H1 (cell line): ENCODE data around the gene NR2C2. TPM values are rescaled to one million over a fixed set of nuclear protein-coding genes. Genes with fewer than 3 reads are reported as not detected.

Source experiments
- CTCF ChIA-PET: fragments of 300-600 bp; sonication (Branson Sonifier 250); formaldehyde crosslinking; loops from one replicate; lab custom pipeline; 2021; ENCODE audit not compliant: partially characterized antibody; lab: Charles Lee
- POLR2A ChIA-PET: fragments of 300-600 bp; sonication (Branson Sonifier 250); formaldehyde crosslinking; loops from one replicate; lab custom pipeline; 2021; ENCODE audit warnings: inconsistent platforms; ENCODE audit not compliant: partially characterized antibody; lab: Charles Lee
- DNase-seq, 2 experiments: peaks; one replicate each; pipeline versions ENCODE4 v3.0.0 to v3.0.0-alpha.2; 2010 to 2022; ENCODE audit warnings: low spot score in 2 of 2, low read depth in 1 of 2, mixed read lengths in 1 of 2
- FAIRE-seq: peaks from 2 replicates; lab custom pipeline; 2011; peaks lifted over from hg19 to GRCh38; lab: Jason Lieb, UNC
- H2AFZ ChIP-seq: 2 replicates; pipeline ENCODE4 v1.8.1; 2012; ENCODE audit warnings: low read length, inconsistent platforms
- H2AK5ac ChIP-seq: 2 replicates; pipeline ENCODE4 v1.6.1; 2013; ENCODE audit warnings: low read depth, low read length
- H2BK120ac ChIP-seq: replicated peaks from 2 replicates; pipeline ENCODE3; 2013; ENCODE audit warnings: low read depth, low read length, inconsistent platforms
- H2BK12ac ChIP-seq: 2 replicates; pipeline ENCODE4 v1.6.1; 2013; ENCODE audit warnings: low read depth, low read length
- H2BK15ac ChIP-seq: 2 replicates; pipeline ENCODE4 v1.6.1; 2013; ENCODE audit warnings: low read length
- H2BK20ac ChIP-seq: 2 replicates; pipeline ENCODE4 v1.6.1; 2013; ENCODE audit warnings: low read length
- H2BK5ac ChIP-seq: 2 replicates; pipeline ENCODE4 v1.6.1; 2013; ENCODE audit warnings: low read depth, low read length
- H3K14ac ChIP-seq: 2 replicates; pipeline ENCODE4 v1.6.1; 2013; ENCODE audit warnings: inconsistent platforms; ENCODE audit not compliant: insufficient read length
- H3K18ac ChIP-seq: 2 replicates; pipeline ENCODE4 v1.6.1; 2013; ENCODE audit warnings: low read length; ENCODE audit errors: extremely low read depth
- H3K23ac ChIP-seq: 2 replicates; pipeline ENCODE4 v1.6.1; 2013; ENCODE audit warnings: inconsistent platforms; ENCODE audit not compliant: insufficient read length
- H3K23me2 ChIP-seq: 2 replicates; pipeline ENCODE4 v1.6.1; 2013; ENCODE audit warnings: low read depth, low read length
- H3K27ac ChIP-seq: 2 replicates; pipeline ENCODE4 v1.6.1; 2011; ENCODE audit warnings: low read depth, low read length, inconsistent platforms
- H3K27me3 ChIP-seq, 4 experiments: replicated peaks in 1 of 4; 1 replicate in 1 of 4; 2 replicates in 3 of 4; pipeline versions ENCODE4 v1.6.1 to v1.8.1; 2011 to 2013; ENCODE audit warnings: low read length in 3 of 4, mild to moderate bottlenecking in 3 of 4, inconsistent platforms in 2 of 4, mixed read lengths in 2 of 4, moderate library complexity in 1 of 4; ENCODE audit not compliant: control insufficient read depth in 3 of 4, insufficient read depth in 3 of 4; ENCODE audit errors: extremely low read depth in 1 of 4
- H3K36me3 ChIP-seq, 4 experiments: 2 replicates each; pipeline versions ENCODE4 v1.6.1 to v1.8.1; 2011 to 2013; ENCODE audit warnings: mild to moderate bottlenecking in 4 of 4, low read length in 3 of 4, moderate library complexity in 2 of 4, control low read depth in 1 of 4, inconsistent platforms in 1 of 4; ENCODE audit not compliant: insufficient read depth in 4 of 4, control insufficient read depth in 2 of 4
- H3K4ac ChIP-seq: replicated peaks from 2 replicates; pipeline ENCODE3; 2013; ENCODE audit warnings: low read length, low read depth, mixed read lengths, inconsistent platforms; ENCODE audit not compliant: insufficient read length
- H3K4me1 ChIP-seq, 4 experiments: replicated peaks in 1 of 4; 1 replicate in 1 of 4; 2 replicates in 3 of 4; pipeline versions ENCODE4 v1.6.1 to v1.8.1; 2011 to 2013; ENCODE audit warnings: low read length in 3 of 4, inconsistent platforms in 2 of 4, mixed read lengths in 1 of 4; ENCODE audit not compliant: insufficient read depth in 4 of 4, control insufficient read depth in 3 of 4
- H3K4me2 ChIP-seq, 2 experiments: 2 replicates each; pipeline versions ENCODE4 v1.6.1 to v1.8.1; 2011 to 2013; ENCODE audit warnings: low read depth in 2 of 2, low read length in 2 of 2, control low read depth in 1 of 2, inconsistent platforms in 1 of 2, mild to moderate bottlenecking in 1 of 2; ENCODE audit not compliant: insufficient read depth in 1 of 2
- H3K4me3 ChIP-seq, 4 experiments: fragments of 200-600, 300-600 bp in 1 of 4; sonication (generic), shearing (Covaris generic), sonication (Bioruptor Twin) in 1 of 4; 2 replicates each; pipeline versions ENCODE4 v1.5.1 to v1.8.1; 2011 to 2016; ENCODE audit warnings: low read length in 4 of 4, low read depth in 3 of 4, control low read depth in 2 of 4, inconsistent platforms in 2 of 4, mild to moderate bottlenecking in 2 of 4, mixed read lengths in 1 of 4, moderate library complexity in 1 of 4; ENCODE audit not compliant: insufficient read depth in 2 of 4; ENCODE audit errors: extremely low read depth in 1 of 4
- H3K56ac ChIP-seq: replicated peaks from 2 replicates; pipeline ENCODE3; 2013; ENCODE audit warnings: low read depth, mild to moderate bottlenecking, mixed read lengths, low read length, inconsistent platforms; ENCODE audit not compliant: insufficient read length
- H3K79me1 ChIP-seq: 2 replicates; pipeline ENCODE4 v1.6.1; 2013; ENCODE audit warnings: low read depth, low read length, control low read depth
- H3K79me2 ChIP-seq, 2 experiments: 2 replicates each; pipeline versions ENCODE4 v1.6.1 to v1.8.1; 2012 to 2013; ENCODE audit warnings: low read length in 2 of 2, mild to moderate bottlenecking in 2 of 2, inconsistent platforms in 1 of 2; ENCODE audit not compliant: insufficient read depth in 2 of 2, control insufficient read depth in 1 of 2
- H3K9ac ChIP-seq, 4 experiments: replicated peaks in 1 of 4; 1 replicate in 1 of 4; 2 replicates in 3 of 4; pipeline versions ENCODE4 v1.6.1 to v1.8.1; 2011 to 2013; ENCODE audit warnings: low read depth in 3 of 4, low read length in 3 of 4, control low read depth in 2 of 4, mild to moderate bottlenecking in 2 of 4, moderate library complexity in 2 of 4, inconsistent platforms in 1 of 4; ENCODE audit errors: extremely low read depth in 1 of 4
- H3K9me3 ChIP-seq, 2 experiments: 2 replicates each; pipeline versions ENCODE4 v1.6.1 to v1.8.1; 2012 to 2013; ENCODE audit warnings: mild to moderate bottlenecking in 2 of 2, moderate library complexity in 2 of 2, control low read depth in 1 of 2, inconsistent platforms in 1 of 2, low read depth in 1 of 2, low read length in 1 of 2, mixed read lengths in 1 of 2; ENCODE audit not compliant: insufficient read depth in 2 of 2
- H4K20me1 ChIP-seq, 2 experiments: replicated peaks in 1 of 2; 2 replicates each; pipeline versions ENCODE3 to v1.8.1; 2011 to 2013; ENCODE audit warnings: inconsistent platforms in 2 of 2, low read length in 2 of 2, mild to moderate bottlenecking in 1 of 2; ENCODE audit not compliant: insufficient read depth in 2 of 2, control insufficient read depth in 1 of 2
- H4K5ac ChIP-seq: 2 replicates; pipeline ENCODE4 v1.6.1; 2013; ENCODE audit warnings: low read length, low read depth, mixed read lengths, inconsistent platforms; ENCODE audit not compliant: insufficient read length
- H4K8ac ChIP-seq: 2 replicates; pipeline ENCODE4 v1.8.0; 2013; ENCODE audit warnings: mild to moderate bottlenecking, moderate library complexity, low read length, inconsistent platforms; ENCODE audit not compliant: insufficient read depth; ENCODE audit errors: extremely low read depth
- H4K91ac ChIP-seq: replicated peaks from 2 replicates; pipeline ENCODE3; 2013; ENCODE audit warnings: low read length, mixed read lengths, inconsistent platforms; ENCODE audit not compliant: insufficient read length
- EP300 ChIP-seq, 2 experiments: IDR thresholded peaks; 1 replicate in 1 of 2; 2 replicates in 1 of 2; pipeline ENCODE4 v1.6.1; 2011 to 2012; ENCODE audit warnings: low read depth in 2 of 2, low read length in 2 of 2, mild to moderate bottlenecking in 2 of 2, borderline replicate concordance in 1 of 2, inconsistent platforms in 1 of 2, moderate library complexity in 1 of 2
- SIRT6 ChIP-seq: IDR thresholded peaks from one replicate; pipeline ENCODE4 v1.7.1; 2012; ENCODE audit warnings: low read length, inconsistent platforms
- WGBS, 2 experiments: shearing (Covaris generic) in 1 of 2; methylation state at CpG; one replicate each; pipeline versions ENCODE4 v1.1.6 to v1.1.7; 2013 to 2015; ENCODE audit warnings: low lambda C conversion rate in 2 of 2, mixed read lengths in 2 of 2, inconsistent platforms in 1 of 2, low coverage in 1 of 2, missing lambda C conversion rate in 1 of 2; ENCODE audit not compliant: insufficient replicate concordance in 2 of 2, insufficient coverage in 1 of 2, insufficient read length in 1 of 2; ENCODE audit errors: extremely low coverage in 1 of 2, missing lambda C conversion rate in 1 of 2; 5-methylcytosine and 5-hydroxymethylcytosine counted together
- polyA plus RNA-seq, 7 experiments: library from polyadenylated mRNA; depleted of rRNA in 3 of 7; stranded (reverse) in 5 of 7; unstranded in 2 of 7; fragments of >200 nt in 5 of 7; fragments of 200-250 nt in 2 of 7; gene quantifications; 1 replicate in 5 of 7; 2 replicates in 1 of 7; 4 replicates in 1 of 7; pipeline versions ENCODE4 v1.2.1 to v1.2.3, GENCODE V29; 2011 to 2013; ENCODE audit warnings: missing spikeins in 2 of 7, mixed read lengths in 2 of 7
- total RNA-seq: library from RNA; stranded (reverse); fragmentation: NEBNext Ultra II Directional; extraction: Animal tissue kit (Norgen Biotek cat#: 25700); gene quantifications from 2 replicates; pipeline ENCODE4 v1.2.1, GENCODE V29; 2021

The NR2C2 gene
- total and polyA plus RNA-seq, 2 of the 8 experiments (the other 6 are each of a cell fraction or from before 2014, with no cell fraction given) = 16.6 to 44.4 TPM

DNA sequence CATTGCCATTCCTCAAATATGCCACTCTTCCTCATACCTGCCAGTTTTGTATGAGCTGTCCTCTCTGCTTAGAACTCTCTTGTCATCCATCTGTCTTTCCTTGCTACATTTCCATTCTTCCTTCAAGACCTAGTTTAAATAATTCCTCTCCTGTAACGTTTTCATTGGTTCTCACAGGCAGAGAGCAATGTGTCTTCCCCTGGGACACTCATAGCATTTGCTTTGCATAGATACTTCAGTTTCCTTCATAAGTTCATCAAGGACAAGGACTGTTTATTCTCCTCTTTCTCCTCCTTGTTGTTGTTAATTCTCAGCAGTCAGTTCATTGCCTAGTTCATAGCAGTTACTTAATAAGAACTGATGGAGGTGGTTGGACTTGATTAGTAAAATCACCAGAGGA is 10.5 kb downstream of the NR2C2 start:
- no peak overlapping the region for H4K8ac ChIP-seq
- H4K91ac ChIP-seq = no peak overlapping the region
- H3K79me2 ChIP-seq = peaks cover 0 to 95% of the 10 kb centered on the region in 2 experiments
- ChIA-PET CTCF (interaction anchor here (0.7 kb wide), 1 partner anchor 35 kb away, joined by 3 read pairs; no protein-coding TSS in a partner anchor), POLR2A (interaction anchor here (0.9 to 1.3 kb wide), 2 partner anchors 9 to 23 kb away, joined by 3 to 7 read pairs; no protein-coding TSS in a partner anchor)
- no peak for DNase-seq
- H4K5ac ChIP-seq = no peak overlapping the region
- no peak overlapping the region for H3K18ac ChIP-seq
- H3K4me2 ChIP-seq = no peak overlapping the region
- no peak overlapping the region for H3K9ac ChIP-seq
- H3K23ac ChIP-seq = no peak overlapping the region
- H3K56ac ChIP-seq = no peak overlapping the region
- FAIRE-seq = no peak
- H3K23me2 ChIP-seq = no peaks in the 10 kb centered on the region
- H2BK5ac ChIP-seq = no peak overlapping the region
- 100% methylated on average over 1 of the region's 1 CpG; no CpG with 5 or more reads in 1 of the 2 experiments for WGBS, 2 experiments
- no peak overlapping the region for H3K4ac ChIP-seq
- H2BK15ac ChIP-seq = no peak overlapping the region
- no peak overlapping the region for H2AK5ac ChIP-seq
- H3K79me1 ChIP-seq = no peaks in the 10 kb centered on the region; the same call in 1 of the 2 replicates
- no peaks in the 10 kb centered on the region for H3K9me3 ChIP-seq
- H3K4me1 ChIP-seq = no peaks in the 10 kb centered on the region; a peak in 2 of 7 replicates
- no peaks in the 10 kb centered on the region for H3K27me3 ChIP-seq
- TF ChIP-seq SIRT6 (no peak), EP300 (IDR thresholded peaks at IDR 0.05; ENCODE audit: borderline replicate concordance in 1 of 2, low read depth in 2 of 2, low read length in 2 of 2) (no peak)
- H2BK20ac ChIP-seq = no peak overlapping the region
- no peak overlapping the region for H3K4me3 ChIP-seq
- no peak overlapping the region for H2BK12ac ChIP-seq
- H3K27ac ChIP-seq = no peak overlapping the region
- H2BK120ac ChIP-seq = no peak overlapping the region
- peaks cover 0 to 6% (median 3%) of the 10 kb centered on the region in 4 experiments; a peak in 3 of 8 replicates for H3K36me3 ChIP-seq
- H2AFZ ChIP-seq = no peak overlapping the region
- peaks cover 7 to 10% of the 10 kb centered on the region in 2 experiments for H4K20me1 ChIP-seq
- no peak overlapping the region for H3K14ac ChIP-seq
